WTC11 (cell line): ENCODE measurements around the gene RBSN. TPM values are rescaled to one million over a fixed set of nuclear protein-coding genes. Genes with fewer than 3 reads are reported as not detected.

ENCODE experiments used
- ATAC-seq: fragments of 200-7000 bp; cut with Tn5 transposase; 2 replicates; pipeline ENCODE4 v1.10.0; 2021; ENCODE audit warnings: mild to moderate bottlenecking, moderate library complexity
- CTCF ChIA-PET: fragments of 300-600 bp; sonication (Branson Sonifier 250); formaldehyde crosslinking; loops from one replicate; lab custom pipeline; 2021; ENCODE audit warnings: antibody characterized with exemption; lab: Charles Lee
- POLR2A ChIA-PET: fragments of 350-600 bp; sonication (Branson Sonifier 250); formaldehyde crosslinking; loops from one replicate; lab custom pipeline; 2021; ENCODE audit warnings: antibody characterized with exemption; lab: Charles Lee
- DNase-seq: peaks from one replicate; pipeline ENCODE4 v3.0.0; 2021; ENCODE audit warnings: low spot score
- H3K27ac Mint-ChIP-seq: 2 replicates; pipeline ENCODE4 v1.8.0; 2021; ENCODE audit warnings: mixed read lengths
- H3K27me3 Mint-ChIP-seq: 2 replicates; pipeline ENCODE4 v1.8.0; 2021; ENCODE audit warnings: low read depth, mild to moderate bottlenecking, moderate library complexity, mixed read lengths
- H3K36me3 Mint-ChIP-seq: 2 replicates; pipeline ENCODE4 v1.8.0; 2021; ENCODE audit warnings: mixed read lengths
- H3K4me1 Mint-ChIP-seq: 2 replicates; pipeline ENCODE4 v1.8.0; 2022; ENCODE audit warnings: mixed read lengths
- H3K4me3 Mint-ChIP-seq: 2 replicates; pipeline ENCODE4 v1.8.0; 2021; ENCODE audit warnings: mild to moderate bottlenecking, moderate library complexity, mixed read lengths
- H3K9me3 Mint-ChIP-seq: 2 replicates; pipeline ENCODE4 v1.8.0; 2021; ENCODE audit warnings: mixed read lengths
- AFF4 ChIP-seq: sonication (generic); formaldehyde crosslinking; IDR thresholded peaks from 2 replicates; pipeline ENCODE4 v1.8.1; 2023; ENCODE audit warnings: mild to moderate bottlenecking, missing genetic modification reagents, borderline replicate concordance
- ATF1 ChIP-seq: sonication (generic); formaldehyde crosslinking; IDR thresholded peaks from 2 replicates; pipeline ENCODE4 v1.8.1; 2023; ENCODE audit warnings: mild to moderate bottlenecking, moderate library complexity, missing genetic modification reagents
- CBFB ChIP-seq: sonication (generic); formaldehyde crosslinking; IDR thresholded peaks from 2 replicates; pipeline ENCODE4 v1.8.1; 2022; ENCODE audit warnings: mild to moderate bottlenecking, low read depth, missing genetic modification reagents
- CDX4 ChIP-seq: fragments of 250-450 bp; sonication (Bioruptor Pico); IDR thresholded peaks from 2 replicates; pipeline ENCODE4 v1.9.0; 2021; ENCODE audit warnings: moderate library complexity, mild to moderate bottlenecking, inconsistent platforms, borderline replicate concordance
- CREM ChIP-seq: sonication (generic); formaldehyde crosslinking; IDR thresholded peaks from 2 replicates; pipeline ENCODE4 v1.8.1; 2022; ENCODE audit warnings: mild to moderate bottlenecking, missing genetic modification reagents, moderate library complexity
- E2F4 ChIP-seq: sonication (generic); formaldehyde crosslinking; IDR thresholded peaks from 2 replicates; pipeline ENCODE4 v1.8.1; 2022; ENCODE audit warnings: low read depth, mild to moderate bottlenecking, moderate library complexity, missing genetic modification reagents, borderline replicate concordance
- ESRRA ChIP-seq: sonication (generic); formaldehyde crosslinking; IDR thresholded peaks from 2 replicates; pipeline ENCODE4 v1.8.1; 2022; ENCODE audit warnings: mild to moderate bottlenecking, missing genetic modification reagents, borderline replicate concordance
- ETV6 ChIP-seq: sonication (generic); formaldehyde crosslinking; IDR thresholded peaks from 2 replicates; pipeline ENCODE4 v1.8.1; 2022; ENCODE audit warnings: mild to moderate bottlenecking, missing genetic modification reagents
- FOXK1 ChIP-seq: sonication (generic); formaldehyde crosslinking; IDR thresholded peaks from 2 replicates; pipeline ENCODE4 v1.8.0; 2022; ENCODE audit warnings: mild to moderate bottlenecking, moderate library complexity, missing genetic modification reagents
- JUN ChIP-seq: sonication (generic); formaldehyde crosslinking; IDR thresholded peaks from 2 replicates; pipeline ENCODE4 v1.8.0; 2023; ENCODE audit warnings: mild to moderate bottlenecking, missing genetic modification reagents
- OVOL2 ChIP-seq: fragments of 250-450 bp; sonication (Bioruptor Pico); IDR thresholded peaks from 2 replicates; pipeline ENCODE4 v1.9.0; 2021; ENCODE audit warnings: mild to moderate bottlenecking, borderline replicate concordance
- PRDM15 ChIP-seq: sonication (generic); formaldehyde crosslinking; IDR thresholded peaks from 2 replicates; pipeline ENCODE4 v1.8.0; 2022; ENCODE audit warnings: missing genetic modification reagents
- TEAD4 ChIP-seq: sonication (generic); formaldehyde crosslinking; IDR thresholded peaks from 2 replicates; pipeline ENCODE4 v1.8.0; 2022; ENCODE audit warnings: mild to moderate bottlenecking, missing genetic modification reagents
- ZNF281 ChIP-seq: sonication (generic); formaldehyde crosslinking; IDR thresholded peaks from 2 replicates; pipeline ENCODE4 v1.8.0; 2023; ENCODE audit warnings: mild to moderate bottlenecking, missing genetic modification reagents
- total RNA-seq: library from RNA; stranded (reverse); gene quantifications from 3 replicates; pipeline ENCODE4 v1.2.3, GENCODE V29; 2021

The RBSN gene
- total RNA-seq, 1 experiment from 2014 or later: 24.2 TPM

- ATAC-seq (no peak), DNase-seq (no peak)
- Mint-ChIP-seq H3K27ac (no peak overlapping the region), H3K4me3 (no peak overlapping the region), H3K27me3 (peaks cover 29% of the 10 kb centered on the region), H3K9me3 (peaks cover 7% of the 10 kb centered on the region), H3K36me3 (0 out of 2 replicates have a peak, but pooled peaks cover 2% of the 10 kb centered on the region), H3K4me1 (peaks cover 4% of the 10 kb centered on the region; the same call in 1 of the 2 replicates)
- POLR2A ChIA-PET: no interaction called here
- CTCF ChIA-PET: no interaction called here
- TF ChIP-seq FOXK1 (CRISPR knock-in tag) (no peak), E2F4 (CRISPR knock-in tag) (no peak), ATF1 (no peak), OVOL2 (no peak), JUN (CRISPR knock-in tag) (no peak), PRDM15 (no peak), CDX4 (CRISPR knock-in tag) (no peak), ZNF281 (CRISPR knock-in tag) (no peak), ETV6 (CRISPR knock-in tag) (no peak)
Observed at GRCh38 chr3:15120986-15121385, 22.0 kb upstream of the RBSN start.

GRCh38 chr3:15117011-15117410 lies 18.1 kb upstream of the RBSN start:
- H3K36me3 Mint-ChIP-seq: 0 out of 2 replicates have a peak, but pooled peaks cover 2% of the 10 kb centered on the region
- ChIA-PET POLR2A (no interaction called here), CTCF (interaction anchor here (0.8 to 3.7 kb wide), 3 partner anchors 10 to 151 kb away, joined by 3 to 65 read pairs (median 11); no protein-coding TSS in a partner anchor)
- ATAC-seq (no peak), DNase-seq (no peak)
- H3K9me3 Mint-ChIP-seq: peaks cover 4% of the 10 kb centered on the region; the same call in 1 of the 2 replicates
- peaks cover 29% of the 10 kb centered on the region for H3K27me3 Mint-ChIP-seq
- H3K4me1 Mint-ChIP-seq: peaks cover 27% of the 10 kb centered on the region
- H3K4me3 Mint-ChIP-seq: no peak overlapping the region
- TF ChIP-seq AFF4: no peak
- TF ChIP-seq CBFB (CRISPR knock-in tag): no peak
- TF ChIP-seq ESRRA (CRISPR knock-in tag): no peak
- no peak for TF ChIP-seq CREM
- no peak for TF ChIP-seq TEAD4 (CRISPR knock-in tag)
- H3K27ac Mint-ChIP-seq: no peak overlapping the region
